IMR-90 (cell line): Measurements from ENCODE around the gene TINAG. TPM values are rescaled to one million over a fixed set of nuclear protein-coding genes. Genes with fewer than 3 reads are reported as not detected.

Experiments
- ATAC-seq: fragments of 200-7000 bp; cut with Tn5 transposase; 2 replicates; pipeline ENCODE4 v1.9.1; 2020; ENCODE audit warnings: low read depth, mild to moderate bottlenecking, moderate library complexity
- BruUV-seq: library from RNA; stranded (reverse); fragments of 400-500 nt; replicated peaks from 2 replicates; lab custom pipeline; 2021; lab: Mats Ljungman, UMichigan
- CTCF ChIA-PET: fragments of 300-600 bp; formaldehyde crosslinking; extraction: SDS; loops from one replicate; lab custom pipeline; 2021; ENCODE audit warnings: antibody characterized with exemption; lab: Yijun Ruan, JAX
- POLR2A ChIA-PET: fragments of 300-600 bp; sonication (Branson Sonifier 250); formaldehyde crosslinking; loops from one replicate; lab custom pipeline; 2022; ENCODE audit warnings: antibody characterized with exemption; ENCODE audit not compliant: unreplicated experiment; lab: Charles Lee
- DNase-seq: peaks from one replicate; pipeline ENCODE4 v3.0.0; 2013
- H2AFZ ChIP-seq: replicated peaks from 2 replicates; pipeline ENCODE3; 2013; ENCODE audit warnings: low read length, mild to moderate bottlenecking; ENCODE audit not compliant: poor library complexity
- H2AK5ac ChIP-seq: 2 replicates; pipeline ENCODE4 v1.6.1; 2013; ENCODE audit warnings: low read depth, low read length, inconsistent platforms
- H2AK9ac ChIP-seq: replicated peaks from 2 replicates; pipeline ENCODE3; 2013; ENCODE audit warnings: mild to moderate bottlenecking, low read depth, low read length, moderate library complexity; ENCODE audit not compliant: poor library complexity
- H2BK120ac ChIP-seq: 2 replicates; pipeline ENCODE4 v1.6.1; 2013; ENCODE audit warnings: low read depth, low read length, inconsistent platforms
- H2BK15ac ChIP-seq: 3 replicates; pipeline ENCODE4 v1.6.1; 2013; ENCODE audit warnings: low read depth, low read length, inconsistent platforms
- H2BK20ac ChIP-seq: 2 replicates; pipeline ENCODE4 v1.6.1; 2013; ENCODE audit warnings: low read depth, mild to moderate bottlenecking, inconsistent platforms, low read length, moderate library complexity
- H2BK5ac ChIP-seq: 2 replicates; pipeline ENCODE4 v1.6.1; 2013; ENCODE audit warnings: mild to moderate bottlenecking, low read depth, low read length, inconsistent platforms; ENCODE audit not compliant: poor library complexity, severe bottlenecking
- H3K14ac ChIP-seq: replicated peaks from 2 replicates; pipeline ENCODE4 v1.6.1; 2013; ENCODE audit warnings: low read depth, low read length, inconsistent platforms
- H3K18ac ChIP-seq: 2 replicates; pipeline ENCODE4 v1.6.1; 2013; ENCODE audit warnings: low read depth, low read length, control low read depth
- H3K23ac ChIP-seq: 2 replicates; pipeline ENCODE4 v1.6.1; 2013; ENCODE audit warnings: low read depth, low read length, inconsistent platforms
- H3K27ac ChIP-seq: 2 replicates; pipeline ENCODE4 v1.5.1; 2013; ENCODE audit warnings: mild to moderate bottlenecking, control low read depth, low read length; ENCODE audit not compliant: insufficient read depth
- H3K27me3 ChIP-seq: 2 replicates; pipeline ENCODE4 v1.6.1; 2013; ENCODE audit warnings: low read length; ENCODE audit not compliant: control insufficient read depth, insufficient read depth
- H3K36me3 ChIP-seq: 2 replicates; pipeline ENCODE4 v1.6.1; 2013; ENCODE audit warnings: low read length, mixed read lengths; ENCODE audit not compliant: control insufficient read depth, insufficient read depth
- H3K4ac ChIP-seq: 2 replicates; pipeline ENCODE4 v1.6.1; 2013; ENCODE audit warnings: low read depth, low read length, inconsistent platforms
- H3K4me1 ChIP-seq: 2 replicates; pipeline ENCODE4 v1.6.1; 2013; ENCODE audit warnings: low read length, mixed read lengths; ENCODE audit not compliant: control insufficient read depth, insufficient read depth
- H3K4me2 ChIP-seq: 2 replicates; pipeline ENCODE4 v1.6.1; 2013; ENCODE audit warnings: low read depth, mild to moderate bottlenecking, control low read depth, low read length, moderate library complexity
- H3K4me3 ChIP-seq: 2 replicates; pipeline ENCODE4 v1.5.1; 2013; ENCODE audit warnings: low read depth, mild to moderate bottlenecking, control low read depth, low read length, moderate library complexity; ENCODE audit not compliant: insufficient read depth
- H3K56ac ChIP-seq: 2 replicates; pipeline ENCODE4 v1.6.1; 2013; ENCODE audit warnings: low read length, inconsistent platforms; ENCODE audit not compliant: insufficient read depth; ENCODE audit errors: extremely low read depth
- H3K79me1 ChIP-seq, 2 experiments: 2 replicates each; pipeline ENCODE4 v1.6.1; 2013; ENCODE audit warnings: low read length in 2 of 2, inconsistent platforms in 1 of 2, low read depth in 1 of 2
- H3K9ac ChIP-seq: 2 replicates; pipeline ENCODE4 v1.6.1; 2013; ENCODE audit warnings: low read depth, low read length, control low read depth
- H3K9me1 ChIP-seq: 2 replicates; pipeline ENCODE4 v1.6.1; 2013; ENCODE audit warnings: low read length, inconsistent platforms; ENCODE audit not compliant: insufficient read depth
- H3K9me3 ChIP-seq: 2 replicates; pipeline ENCODE4 v1.6.1; 2013; ENCODE audit warnings: low read length; ENCODE audit not compliant: control insufficient read depth, insufficient read depth
- H4K20me1 ChIP-seq: 2 replicates; pipeline ENCODE4 v1.6.1; 2013; ENCODE audit warnings: low read length, inconsistent platforms; ENCODE audit not compliant: insufficient read depth
- H4K5ac ChIP-seq: 2 replicates; pipeline ENCODE4 v1.6.1; 2013; ENCODE audit warnings: mild to moderate bottlenecking, low read depth, low read length, control low read depth
- H4K8ac ChIP-seq, 2 experiments: 2 replicates each; pipeline ENCODE4 v1.6.1; 2013; ENCODE audit warnings: low read depth in 2 of 2, low read length in 2 of 2, control low read depth in 1 of 2, inconsistent platforms in 1 of 2
- H4K91ac ChIP-seq: 2 replicates; pipeline ENCODE4 v1.6.1; 2013; ENCODE audit warnings: low read depth, low read length, inconsistent platforms; ENCODE audit not compliant: insufficient read depth
- BHLHE40 ChIP-seq: fragments of 150-350 bp; IDR thresholded peaks from 2 replicates; pipeline ENCODE4 v1.6.1; 2016; ENCODE audit warnings: mild to moderate bottlenecking, low read depth, low read length
- CEBPB ChIP-seq: IDR thresholded peaks from 2 replicates; pipeline ENCODE4 v1.6.1; 2012; ENCODE audit warnings: low read depth, low read length, improper control_type of control experiment
- CTCF ChIP-seq: conservative IDR thresholded peaks from 2 replicates; pipeline ENCODE4 v1.5.1; 2012; ENCODE audit warnings: mild to moderate bottlenecking, low read depth, low read length, improper control_type of control experiment
- ELK1 ChIP-seq: fragments of 150-350 bp; IDR thresholded peaks from 2 replicates; pipeline ENCODE4 v1.6.1; 2016; ENCODE audit warnings: low read depth, mild to moderate bottlenecking, low read length, moderate library complexity, borderline replicate concordance
- MAZ ChIP-seq: IDR thresholded peaks from 2 replicates; pipeline ENCODE4 v1.6.1; 2012; ENCODE audit warnings: low read depth, mild to moderate bottlenecking, low read length, improper control_type of control experiment, moderate library complexity, borderline replicate concordance
- RAD21 ChIP-seq: IDR thresholded peaks from 2 replicates; pipeline ENCODE4 v1.6.1; 2012; ENCODE audit warnings: low read length, improper control_type of control experiment
- WGBS, 2 experiments: methylation state at CpG; one replicate each; pipeline versions ENCODE4 v1.1.5 to v1.1.7; 2013; ENCODE audit warnings: missing lambda C conversion rate in 2 of 2; ENCODE audit not compliant: insufficient read length in 1 of 2; ENCODE audit errors: extremely low coverage in 2 of 2; 5-methylcytosine and 5-hydroxymethylcytosine counted together
- dilution Hi-C: fragments of 300-500 bp; cut with HindIII; formaldehyde crosslinking; loops from one replicate; pipeline ENCODE4 v1.14.3; 2018; ENCODE audit warnings: low sequenced_read_pairs; ENCODE audit not compliant: unreplicated experiment
- in situ Hi-C: fragments of 300-500 bp; cut with MboI; formaldehyde crosslinking; loops from 3 replicates; pipeline ENCODE4 v1.14.3; 2019; ENCODE audit warnings: low sequenced_read_pairs, inconsistent platforms, mixed read lengths
- intact Hi-C: fragments of 100-400 bp; cut with micrococcal nuclease; formaldehyde crosslinking; loops from 2 replicates; pipeline ENCODE4 v1.10.0; 2022
- polyA plus RNA-seq, 3 experiments: library from polyadenylated mRNA; depleted of rRNA; stranded (reverse); fragments of >200 nt; gene quantifications; 2 replicates each; pipeline ENCODE4 v1.2.3, GENCODE V29; 2012; ENCODE audit warnings: low replicate concordance in 1 of 3
- total RNA-seq: library from RNA; depleted of rRNA; stranded (reverse); fragments of >200 nt; gene quantifications from 2 replicates; pipeline ENCODE4 v1.2.3, GENCODE V29; 2012
- TF ChIP-seq, protein P1 (sequence below): fragments of 150-350 bp; IDR thresholded peaks from 2 replicates; pipeline ENCODE4 v1.6.1; 2017; ENCODE audit warnings: mild to moderate bottlenecking, antibody characterized with exemption, low read length, low read depth

The TINAG gene
- total and polyA plus RNA-seq, 2 of the 4 experiments (the other 2 are of a cell fraction) = not detected

- intact Hi-C loops = no loop called here
- no peak overlapping the region for H3K56ac ChIP-seq
- H4K5ac ChIP-seq = no peak overlapping the region
- no peak overlapping the region for H3K9ac ChIP-seq
- H3K27me3 ChIP-seq = no peaks in the 10 kb centered on the region
- H2BK15ac ChIP-seq = no peak overlapping the region
- no peak overlapping the region for H3K14ac ChIP-seq
- no peak overlapping the region for H3K4me2 ChIP-seq
- no peak overlapping the region for H2BK5ac ChIP-seq
- TF ChIP-seq, protein P1, sequence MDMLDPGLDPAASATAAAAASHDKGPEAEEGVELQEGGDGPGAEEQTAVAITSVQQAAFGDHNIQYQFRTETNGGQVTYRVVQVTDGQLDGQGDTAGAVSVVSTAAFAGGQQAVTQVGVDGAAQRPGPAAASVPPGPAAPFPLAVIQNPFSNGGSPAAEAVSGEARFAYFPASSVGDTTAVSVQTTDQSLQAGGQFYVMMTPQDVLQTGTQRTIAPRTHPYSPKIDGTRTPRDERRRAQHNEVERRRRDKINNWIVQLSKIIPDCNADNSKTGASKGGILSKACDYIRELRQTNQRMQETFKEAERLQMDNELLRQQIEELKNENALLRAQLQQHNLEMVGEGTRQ = no peak
- TF ChIP-seq ELK1 = no peak
- no peak for TF ChIP-seq BHLHE40
- no peak for TF ChIP-seq CTCF
- TF ChIP-seq CEBPB = no peak
- TF ChIP-seq RAD21 = no peak
- TF ChIP-seq MAZ = no peak
- ChIA-PET POLR2A (no interaction called here), CTCF (no interaction called here)
- peak overlapping the region; percentile 58; the same call in 1 of the 2 replicates for H3K18ac ChIP-seq
- no TSS peak for BruUV-seq
- H3K79me1 ChIP-seq = no peaks in the 10 kb centered on the region
- H3K27ac ChIP-seq = no peak overlapping the region
- H4K20me1 ChIP-seq = no peaks in the 10 kb centered on the region
- in situ Hi-C loops = no loop called here
- ATAC-seq (no peak), DNase-seq (peak; percentile 32)
- no peak overlapping the region for H4K8ac ChIP-seq
- no CpG with 5 or more reads among the region's 2 CpGs for WGBS, 2 experiments
- no peaks in the 10 kb centered on the region for H3K36me3 ChIP-seq
- no peaks in the 10 kb centered on the region for H3K4me1 ChIP-seq
- H2BK20ac ChIP-seq = no peak overlapping the region
- H3K23ac ChIP-seq = no peak overlapping the region
- no peaks in the 10 kb centered on the region for H3K9me3 ChIP-seq
- H2AK9ac ChIP-seq = no peak overlapping the region
- H3K9me1 ChIP-seq = no peaks in the 10 kb centered on the region
- no peak overlapping the region for H3K4me3 ChIP-seq
- no peak overlapping the region for H4K91ac ChIP-seq
- H3K4ac ChIP-seq = no peak overlapping the region
- H2AFZ ChIP-seq = no peak overlapping the region
- no peak overlapping the region for H2BK120ac ChIP-seq
- dilution Hi-C loops = no loop called here
- no peak overlapping the region for H2AK5ac ChIP-seq
These were observed 8.5 kb upstream of the TINAG start for GRCh38 chr6:54299542-54300269.
